PC-3 (cell line): Measurements from ENCODE around the gene ERMARD. TPM values are rescaled to one million over a fixed set of nuclear protein-coding genes. Genes with fewer than 3 reads are reported as not detected.

Experiments
- ATAC-seq: fragments of 200-7000 bp; cut with Tn5 transposase; 2 replicates; pipeline ENCODE4 v1.9.1; 2020; ENCODE audit warnings: mild to moderate bottlenecking, moderate library complexity
- BruUV-seq: library from RNA; stranded (reverse); fragments of 400-500 nt; replicated peaks from 2 replicates; lab custom pipeline; 2021; lab: Mats Ljungman, UMichigan
- CTCF ChIA-PET: fragments of 300-600 bp; sonication (Branson Sonifier 250); formaldehyde crosslinking; loops from one replicate; lab custom pipeline; 2022; ENCODE audit warnings: antibody characterized with exemption; lab: Charles Lee
- POLR2A ChIA-PET: fragments of 300-600 bp; sonication (Branson Sonifier 250); formaldehyde crosslinking; loops from one replicate; lab custom pipeline; 2022; ENCODE audit warnings: antibody characterized with exemption; ENCODE audit not compliant: unreplicated experiment; lab: Charles Lee
- DNase-seq: peaks from one replicate; pipeline ENCODE4 v3.0.0-alpha.2; 2015
- H2AFZ ChIP-seq: fragments of 300-600 bp; sonication (generic); 2 replicates; pipeline ENCODE4 v1.6.0; 2016; ENCODE audit warnings: antibody characterized with exemption, low read length
- H3F3A ChIP-seq: fragments of 300-600 bp; sonication (generic); one replicate; pipeline ENCODE4 v1.6.0; 2017; ENCODE audit warnings: antibody characterized with exemption, low read length, control low read depth, mild to moderate bottlenecking; ENCODE audit not compliant: unreplicated experiment
- H3K27ac ChIP-seq: fragments of 300-600 bp; sonication (generic); 2 replicates; pipeline ENCODE4 v1.5.1; 2016; ENCODE audit warnings: mild to moderate bottlenecking, low read length
- H3K27me3 ChIP-seq: fragments of 300-600 bp; sonication (generic); 2 replicates; pipeline ENCODE4 v1.6.1; 2016; ENCODE audit warnings: low read length, mixed read lengths
- H3K36me3 ChIP-seq: fragments of 300-600 bp; sonication (generic); 2 replicates; pipeline ENCODE4 v1.6.1; 2016; ENCODE audit warnings: low read depth, mixed run types, low read length, mixed read lengths
- H3K4me1 ChIP-seq: fragments of 300-600 bp; sonication (generic); 2 replicates; pipeline ENCODE4 v1.5.1; 2016; ENCODE audit warnings: low read length; ENCODE audit not compliant: insufficient read depth
- H3K4me2 ChIP-seq: fragments of 300-600 bp; sonication (generic); 2 replicates; pipeline ENCODE4 v1.6.0; 2016; ENCODE audit warnings: low read length
- H3K4me3 ChIP-seq: fragments of 300-600 bp; sonication (generic); 2 replicates; pipeline ENCODE4 v1.5.1; 2016; ENCODE audit warnings: mild to moderate bottlenecking, low read length, mixed read lengths
- H3K79me2 ChIP-seq: fragments of 300-600 bp; sonication (generic); 2 replicates; pipeline ENCODE4 v1.6.1; 2017; ENCODE audit warnings: low read length, mixed read lengths
- H3K9ac ChIP-seq: fragments of 300-600 bp; sonication (generic); 2 replicates; pipeline ENCODE4 v1.6.0; 2016; ENCODE audit warnings: mild to moderate bottlenecking, low read length
- H3K9me2 ChIP-seq: fragments of 300-600 bp; sonication (generic); replicated peaks from 2 replicates; pipeline ENCODE4 v1.6.1; 2016; ENCODE audit warnings: mixed run types, low read length, mixed read lengths
- H3K9me3 ChIP-seq: fragments of 300-600 bp; sonication (generic); 2 replicates; pipeline ENCODE4 v1.6.1; 2016; ENCODE audit warnings: low read length, mixed read lengths
- H4K20me1 ChIP-seq: fragments of 300-600 bp; sonication (generic); 2 replicates; pipeline ENCODE4 v1.6.1; 2016; ENCODE audit warnings: low read length, mixed read lengths
- EZH2 ChIP-seq: fragments of 300-600 bp; sonication (generic); IDR thresholded peaks from one replicate; pipeline ENCODE4 v1.6.1; 2017; ENCODE audit warnings: antibody characterized with exemption, mild to moderate bottlenecking, low read length; ENCODE audit not compliant: unreplicated experiment
- EZH2phosphoT487 ChIP-seq: fragments of 300-600 bp; sonication (generic); IDR thresholded peaks from 2 replicates; pipeline ENCODE4 v1.6.1; 2018; ENCODE audit warnings: mild to moderate bottlenecking, antibody characterized with exemption, low read length, borderline replicate concordance
- intact Hi-C: fragments of 100-400 bp; cut with micrococcal nuclease; formaldehyde crosslinking; loops from 2 replicates; pipeline ENCODE4 v1.9.0; 2023
- total RNA-seq: library from RNA; depleted of rRNA; stranded (reverse); fragments of >200 nt; gene quantifications from 2 replicates; pipeline ENCODE4 v1.2.3, GENCODE V29; 2014
- TF ChIP-seq, protein P1 (sequence below): fragments of 300-600 bp; sonication (generic); conservative IDR thresholded peaks from 2 replicates; pipeline ENCODE4 v1.5.1; 2017; ENCODE audit warnings: antibody characterized with exemption, low read depth, mild to moderate bottlenecking, low read length

Gene ERMARD
- total RNA-seq, 1 experiment from 2014 or later = 16.3 TPM

GRCh38 chr6:169807229-169807628 lies 55.8 kb downstream of the ERMARD start:
- DNase-seq (no peak), ATAC-seq (no peak)
- no TSS peak for BruUV-seq
- Histone ChIP-seq H2AFZ (no peak overlapping the region), H3K79me2 (no peaks in the 10 kb centered on the region), H3K4me1 (no peaks in the 10 kb centered on the region), H4K20me1 (no peaks in the 10 kb centered on the region), H3K9ac (no peak overlapping the region), H3K36me3 (no peaks in the 10 kb centered on the region), H3K9me3 (no peaks in the 10 kb centered on the region), H3F3A (no peaks in the 10 kb centered on the region), H3K4me2 (no peak overlapping the region), H3K9me2 (no peaks in the 10 kb centered on the region), H3K27me3 (no peaks in the 10 kb centered on the region), H3K4me3 (no peak overlapping the region), H3K27ac (no peak overlapping the region)
- CTCF ChIA-PET = no interaction called here
- intact Hi-C loops = no loop called here
- POLR2A ChIA-PET = no interaction called here
- TF ChIP-seq EZH2phosphoT487 (no peak), EZH2 (no peak)
- TF ChIP-seq, protein P1, sequence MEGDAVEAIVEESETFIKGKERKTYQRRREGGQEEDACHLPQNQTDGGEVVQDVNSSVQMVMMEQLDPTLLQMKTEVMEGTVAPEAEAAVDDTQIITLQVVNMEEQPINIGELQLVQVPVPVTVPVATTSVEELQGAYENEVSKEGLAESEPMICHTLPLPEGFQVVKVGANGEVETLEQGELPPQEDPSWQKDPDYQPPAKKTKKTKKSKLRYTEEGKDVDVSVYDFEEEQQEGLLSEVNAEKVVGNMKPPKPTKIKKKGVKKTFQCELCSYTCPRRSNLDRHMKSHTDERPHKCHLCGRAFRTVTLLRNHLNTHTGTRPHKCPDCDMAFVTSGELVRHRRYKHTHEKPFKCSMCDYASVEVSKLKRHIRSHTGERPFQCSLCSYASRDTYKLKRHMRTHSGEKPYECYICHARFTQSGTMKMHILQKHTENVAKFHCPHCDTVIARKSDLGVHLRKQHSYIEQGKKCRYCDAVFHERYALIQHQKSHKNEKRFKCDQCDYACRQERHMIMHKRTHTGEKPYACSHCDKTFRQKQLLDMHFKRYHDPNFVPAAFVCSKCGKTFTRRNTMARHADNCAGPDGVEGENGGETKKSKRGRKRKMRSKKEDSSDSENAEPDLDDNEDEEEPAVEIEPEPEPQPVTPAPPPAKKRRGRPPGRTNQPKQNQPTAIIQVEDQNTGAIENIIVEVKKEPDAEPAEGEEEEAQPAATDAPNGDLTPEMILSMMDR = no peak

GRCh38 chr6:169807699-169808607 lies 56.5 kb downstream of the ERMARD start:
- TF ChIP-seq EZH2phosphoT487 = no peak
- TF ChIP-seq, protein P1 = no peak
- TF ChIP-seq EZH2 = no peak
- H4K20me1 ChIP-seq = no peaks in the 10 kb centered on the region
- no peaks in the 10 kb centered on the region for H3K27me3 ChIP-seq
- DNase-seq (no peak), ATAC-seq (no peak)
- no peaks in the 10 kb centered on the region for H3K9me2 ChIP-seq
- no peak overlapping the region for H3K4me3 ChIP-seq
- H3K9me3 ChIP-seq = no peaks in the 10 kb centered on the region
- H3K79me2 ChIP-seq = no peaks in the 10 kb centered on the region
- no peaks in the 10 kb centered on the region for H3F3A ChIP-seq
- POLR2A ChIA-PET = no interaction called here
- H3K9ac ChIP-seq = no peak overlapping the region
- no TSS peak for BruUV-seq
- intact Hi-C loops = no loop called here
- no peak overlapping the region for H3K27ac ChIP-seq
- CTCF ChIA-PET = no interaction called here
- no peak overlapping the region for H3K4me2 ChIP-seq
- no peaks in the 10 kb centered on the region for H3K36me3 ChIP-seq
- H3K4me1 ChIP-seq = no peaks in the 10 kb centered on the region
- no peak overlapping the region for H2AFZ ChIP-seq

GRCh38 chr6:169808608-169808967 lies 57.2 kb downstream of the ERMARD start:
- no peak overlapping the region for H3K27ac ChIP-seq

More at GRCh38 chr6:169808608-169808967, 57.2 kb downstream of the ERMARD start:
- no peak for ATAC-seq
- no peaks in the 10 kb centered on the region for H3K4me1 ChIP-seq
- intact Hi-C loops = no loop called here
- H3K79me2 ChIP-seq = no peaks in the 10 kb centered on the region
- H3K9me2 ChIP-seq = no peaks in the 10 kb centered on the region
- CTCF ChIA-PET = no interaction called here
- POLR2A ChIA-PET = no interaction called here
- no peak overlapping the region for H2AFZ ChIP-seq
- no peak overlapping the region for H3K4me3 ChIP-seq
- H3K36me3 ChIP-seq = no peaks in the 10 kb centered on the region
- H3K27me3 ChIP-seq = no peaks in the 10 kb centered on the region
- no TSS peak for BruUV-seq
- H3K4me2 ChIP-seq = no peak overlapping the region
- no peaks in the 10 kb centered on the region for H3F3A ChIP-seq
- DNase-seq = no peak
- no peak overlapping the region for H3K9ac ChIP-seq
- TF ChIP-seq, protein P1 = no peak
- no peak for TF ChIP-seq EZH2
- no peak for TF ChIP-seq EZH2phosphoT487
- H3K9me3 ChIP-seq = no peaks in the 10 kb centered on the region
- no peaks in the 10 kb centered on the region for H4K20me1 ChIP-seq
